ENCODE measurements around the gene PTPRA. TPM values are rescaled to one million over a fixed set of nuclear protein-coding genes. Genes with fewer than 3 reads are reported as not detected.

Gene PTPRA
- total and polyA plus RNA-seq, 9 donors = 37.4 to 60.5 (median 45.7) TPM

- Histone ChIP-seq H3K4me1 (ENCODE audit: control insufficient read depth, insufficient read depth, low read length) (peaks cover 2% of the 10 kb centered on the region), H3K36me3 (ENCODE audit: control insufficient read depth, insufficient read depth, low read length) (no peaks in the 10 kb centered on the region), H3K27ac (ENCODE audit: low read length) (no peak overlapping the region), H3K9me3 (replicated peaks; ENCODE audit: control insufficient read depth, low read depth, low read length) (peaks cover 16% of the 10 kb centered on the region), H3K4me3 (ENCODE audit: low read length) (no peak overlapping the region), H3K27me3 (ENCODE audit: control insufficient read depth, insufficient read depth, low read length) (no peaks in the 10 kb centered on the region)
- WGBS (ENCODE audit: insufficient coverage) = 100% methylated on average over 1 of the region's 3 CpGs
- no peak for DNase-seq
Measured at GRCh38 chr20:2899243-2899642, 26.0 kb downstream of the PTPRA start.

DNA sequence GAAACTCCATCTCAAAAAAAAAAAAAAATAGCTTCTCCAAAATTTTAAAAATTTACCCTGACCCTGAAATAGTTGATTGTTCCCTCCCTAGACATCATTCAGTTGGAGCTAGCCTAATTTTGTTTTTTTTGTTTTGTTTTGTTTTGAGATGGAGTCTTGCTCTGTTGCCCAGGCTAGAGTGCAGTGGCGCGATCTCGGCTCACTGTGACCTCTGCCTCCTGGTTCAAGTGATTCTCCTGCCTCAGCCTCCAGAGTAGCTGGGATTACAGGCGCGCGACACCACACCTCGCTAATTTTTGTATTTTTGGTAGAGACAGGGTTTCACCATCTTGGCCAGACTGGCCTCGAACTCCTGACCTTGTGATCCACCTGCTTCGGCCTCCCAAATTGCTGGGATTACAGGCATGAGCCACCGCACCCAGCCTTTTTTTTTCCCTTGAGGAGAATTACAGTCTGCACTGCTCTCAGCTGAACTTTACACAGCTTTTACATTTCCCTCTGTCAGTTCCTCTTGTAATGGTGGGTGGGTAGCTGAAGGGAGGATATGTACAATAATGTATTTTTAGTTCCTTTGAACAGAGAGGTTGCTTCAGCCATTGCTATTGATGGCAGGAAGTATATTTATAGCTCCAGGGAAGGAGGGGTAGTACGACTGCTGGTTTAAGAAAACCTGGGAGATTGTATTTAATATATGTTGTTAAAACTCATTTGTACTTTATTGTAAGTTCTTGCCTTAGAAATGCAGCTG, 27.7 kb downstream of the PTPRA start:
- peak overlapping the region; percentile 59 for H3K27ac ChIP-seq (ENCODE audit: low read length)
- H3K4me1 ChIP-seq (ENCODE audit: control insufficient read depth, insufficient read depth, low read length) = peaks cover 2% of the 10 kb centered on the region
- H3K4me3 ChIP-seq (ENCODE audit: low read length) = no peak overlapping the region
- WGBS (ENCODE audit: insufficient coverage) = 96% methylated on average over 5 of the region's 11 CpGs
- H3K36me3 ChIP-seq (ENCODE audit: control insufficient read depth, insufficient read depth, low read length) = no peaks in the 10 kb centered on the region
- H3K9me3 ChIP-seq (replicated peaks; ENCODE audit: control insufficient read depth, low read depth, low read length) = peaks cover 6% of the 10 kb centered on the region
- no peaks in the 10 kb centered on the region for H3K27me3 ChIP-seq (ENCODE audit: control insufficient read depth, insufficient read depth, low read length)
- DNase-seq = peak; percentile 57

DNA sequence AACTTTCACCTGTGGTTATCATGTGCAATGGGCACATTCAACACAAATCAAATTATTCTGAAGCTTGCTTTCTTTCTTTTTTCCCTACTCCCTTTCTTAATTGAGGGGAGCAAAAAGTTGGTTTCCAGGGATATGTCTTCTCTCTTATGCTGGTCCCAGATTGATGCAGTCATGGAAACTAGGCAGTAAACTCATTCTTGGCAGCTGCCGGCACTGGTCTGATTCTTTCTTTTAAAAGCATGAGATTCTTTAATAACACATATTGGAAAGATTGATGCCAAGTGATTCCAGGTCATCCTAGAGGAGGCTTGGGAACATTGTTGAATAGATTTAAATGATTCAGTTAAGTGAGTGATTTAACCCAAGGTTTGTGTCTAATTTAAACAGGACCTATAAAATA, 29.0 kb downstream of the PTPRA start:
- H3K36me3 ChIP-seq (ENCODE audit: control insufficient read depth, insufficient read depth, low read length) = no peaks in the 10 kb centered on the region
- peak; percentile 83 for DNase-seq
- no CpG with 5 or more reads among the region's 1 CpG for WGBS (ENCODE audit: insufficient coverage)
- H3K27ac ChIP-seq (ENCODE audit: low read length) = peak overlapping the region; percentile 38
- peaks cover 2% of the 10 kb centered on the region for H3K4me1 ChIP-seq (ENCODE audit: control insufficient read depth, insufficient read depth, low read length)
- H3K27me3 ChIP-seq (ENCODE audit: control insufficient read depth, insufficient read depth, low read length) = no peaks in the 10 kb centered on the region
- no peak overlapping the region for H3K4me3 ChIP-seq (ENCODE audit: low read length)
- no peaks in the 10 kb centered on the region for H3K9me3 ChIP-seq (replicated peaks; ENCODE audit: control insufficient read depth, low read depth, low read length)

GRCh38 chr20:2902818-2903217, 29.5 kb downstream of the PTPRA start:
- H3K4me3 ChIP-seq (ENCODE audit: low read length) = no peak overlapping the region
- no CpG with 5 or more reads among the region's 3 CpGs for WGBS (ENCODE audit: insufficient coverage)
- no peak overlapping the region for H3K27ac ChIP-seq (ENCODE audit: low read length)
- DNase-seq = no peak
- H3K36me3 ChIP-seq (ENCODE audit: control insufficient read depth, insufficient read depth, low read length) = no peaks in the 10 kb centered on the region
- no peaks in the 10 kb centered on the region for H3K9me3 ChIP-seq (replicated peaks; ENCODE audit: control insufficient read depth, low read depth, low read length)
- H3K4me1 ChIP-seq (ENCODE audit: control insufficient read depth, insufficient read depth, low read length) = peaks cover 2% of the 10 kb centered on the region
- H3K27me3 ChIP-seq (ENCODE audit: control insufficient read depth, insufficient read depth, low read length) = no peaks in the 10 kb centered on the region

- Histone ChIP-seq H3K4me1 (ENCODE audit: control insufficient read depth, insufficient read depth, low read length) (peaks cover 2% of the 10 kb centered on the region), H3K9me3 (replicated peaks; ENCODE audit: control insufficient read depth, low read depth, low read length) (no peaks in the 10 kb centered on the region), H3K36me3 (ENCODE audit: control insufficient read depth, insufficient read depth, low read length) (no peaks in the 10 kb centered on the region), H3K4me3 (ENCODE audit: low read length) (no peak overlapping the region), H3K27me3 (ENCODE audit: control insufficient read depth, insufficient read depth, low read length) (no peaks in the 10 kb centered on the region), H3K27ac (ENCODE audit: low read length) (no peak overlapping the region)
- no peak for DNase-seq
- 100% methylated on average over 3 of the region's 6 CpGs for WGBS (ENCODE audit: insufficient coverage)
Measured at GRCh38 chr20:2903686-2904085, 30.4 kb downstream of the PTPRA start.

DNA sequence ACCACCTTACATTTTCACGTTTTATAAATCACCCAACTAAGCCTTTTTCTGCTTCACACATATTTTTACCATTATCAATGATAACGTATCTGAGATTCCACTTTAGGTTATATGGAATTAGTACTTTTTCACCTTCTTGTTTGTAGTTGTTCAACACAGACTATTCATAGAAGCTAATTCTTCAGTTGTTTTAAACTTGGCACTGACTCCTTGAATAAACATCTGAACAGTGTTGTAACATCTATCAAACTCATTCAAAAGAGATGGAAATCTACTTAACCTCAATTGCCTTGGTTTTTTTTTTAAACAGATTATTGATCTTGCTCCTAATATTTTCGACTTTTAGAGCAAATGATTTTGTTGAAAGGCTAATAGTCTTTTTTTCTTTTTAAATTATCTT, 34.2 kb downstream of the PTPRA start:
- no peaks in the 10 kb centered on the region for H3K36me3 ChIP-seq (ENCODE audit: control insufficient read depth, insufficient read depth, low read length)
- H3K4me1 ChIP-seq (ENCODE audit: control insufficient read depth, insufficient read depth, low read length) = no peaks in the 10 kb centered on the region
- H3K27me3 ChIP-seq (ENCODE audit: control insufficient read depth, insufficient read depth, low read length) = no peaks in the 10 kb centered on the region
- no peak for DNase-seq
- WGBS (ENCODE audit: insufficient coverage) = no CpG with 5 or more reads among the region's 3 CpGs
- no peak overlapping the region for H3K27ac ChIP-seq (ENCODE audit: low read length)
- no peak overlapping the region for H3K4me3 ChIP-seq (ENCODE audit: low read length)
- no peaks in the 10 kb centered on the region for H3K9me3 ChIP-seq (replicated peaks; ENCODE audit: control insufficient read depth, low read depth, low read length)

- H3K4me3 ChIP-seq (ENCODE audit: low read length) = no peak overlapping the region
- H3K36me3 ChIP-seq (ENCODE audit: control insufficient read depth, insufficient read depth, low read length) = no peaks in the 10 kb centered on the region
- whole genome bisulfite sequencing (ENCODE audit: insufficient coverage) = no CpG with 5 or more reads among the region's 2 CpGs
- no peaks in the 10 kb centered on the region for H3K4me1 ChIP-seq (ENCODE audit: control insufficient read depth, insufficient read depth, low read length)
- no peaks in the 10 kb centered on the region for H3K27me3 ChIP-seq (ENCODE audit: control insufficient read depth, insufficient read depth, low read length)
- H3K9me3 ChIP-seq (replicated peaks; ENCODE audit: control insufficient read depth, low read depth, low read length) = no peaks in the 10 kb centered on the region
- no peak overlapping the region for H3K27ac ChIP-seq (ENCODE audit: low read length)
- DNase-seq = no peak
Measured at GRCh38 chr20:2909953-2910352, 36.7 kb downstream of the PTPRA start.

GRCh38 chr20:2911200-2911599, 37.9 kb downstream of the PTPRA start:
- H3K36me3 ChIP-seq (ENCODE audit: control insufficient read depth, insufficient read depth, low read length) = no peaks in the 10 kb centered on the region
- no peak overlapping the region for H3K27ac ChIP-seq (ENCODE audit: low read length)
- no peaks in the 10 kb centered on the region for H3K4me1 ChIP-seq (ENCODE audit: control insufficient read depth, insufficient read depth, low read length)
- no peaks in the 10 kb centered on the region for H3K27me3 ChIP-seq (ENCODE audit: control insufficient read depth, insufficient read depth, low read length)
- no peak overlapping the region for H3K4me3 ChIP-seq (ENCODE audit: low read length)
- DNase-seq = no peak
- H3K9me3 ChIP-seq (replicated peaks; ENCODE audit: control insufficient read depth, low read depth, low read length) = no peaks in the 10 kb centered on the region

DNA sequence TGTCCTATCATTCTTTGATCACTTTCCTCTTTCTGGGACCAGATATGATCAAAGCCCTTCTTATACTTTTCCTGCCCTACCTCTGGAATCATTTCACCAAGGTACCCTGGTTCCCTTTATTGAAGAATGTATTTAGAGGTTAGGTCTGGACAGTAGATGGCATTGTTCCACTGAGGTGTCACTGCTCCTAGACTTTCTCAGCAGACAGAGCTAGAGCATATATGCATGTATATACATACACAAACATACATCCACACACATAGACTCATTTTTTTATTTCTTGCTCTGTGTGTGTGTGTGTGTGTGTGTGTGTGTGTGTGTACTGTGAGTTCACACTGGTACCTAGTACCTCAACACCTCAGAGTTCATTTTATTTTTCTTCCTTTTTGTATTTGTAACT, 40.9 kb downstream of the PTPRA start:
- Histone ChIP-seq H3K4me3 (ENCODE audit: low read length) (no peak overlapping the region), H3K36me3 (ENCODE audit: control insufficient read depth, insufficient read depth, low read length) (no peaks in the 10 kb centered on the region), H3K9me3 (replicated peaks; ENCODE audit: control insufficient read depth, low read depth, low read length) (no peaks in the 10 kb centered on the region), H3K4me1 (ENCODE audit: control insufficient read depth, insufficient read depth, low read length) (no peaks in the 10 kb centered on the region), H3K27ac (ENCODE audit: low read length) (no peak overlapping the region), H3K27me3 (ENCODE audit: control insufficient read depth, insufficient read depth, low read length) (no peaks in the 10 kb centered on the region)
- peak; percentile 13 for DNase-seq

- H3K4me3 ChIP-seq (ENCODE audit: low read length) = no peak overlapping the region
- H3K27me3 ChIP-seq (ENCODE audit: control insufficient read depth, insufficient read depth, low read length) = no peaks in the 10 kb centered on the region
- H3K27ac ChIP-seq (ENCODE audit: low read length) = no peak overlapping the region
- no peaks in the 10 kb centered on the region for H3K4me1 ChIP-seq (ENCODE audit: control insufficient read depth, insufficient read depth, low read length)
- no peak for DNase-seq
- no peaks in the 10 kb centered on the region for H3K9me3 ChIP-seq (replicated peaks; ENCODE audit: control insufficient read depth, low read depth, low read length)
- no peaks in the 10 kb centered on the region for H3K36me3 ChIP-seq (ENCODE audit: control insufficient read depth, insufficient read depth, low read length)
Measured at GRCh38 chr20:2917266-2917665, 44.0 kb downstream of the PTPRA start.
